ENCODE data around the gene HDAC9.

Gene HDAC9

GRCh38 chr7:18762189-18762588, 266.6 kb downstream of the HDAC9 start:
- ATAC-seq (ENCODE audit: insufficient read depth, low read depth) (no peak), DNase-seq (no peak)
- Histone ChIP-seq H3K27me3 (ENCODE audit: insufficient read depth, low read length, poor library complexity) (no peaks in the 10 kb centered on the region), H2AFZ (ENCODE audit: low read depth, low read length) (no peak overlapping the region), H4K20me1 (ENCODE audit: insufficient read depth, low read length) (no peaks in the 10 kb centered on the region), H3K36me3 (ENCODE audit: insufficient read depth, low read length) (no peaks in the 10 kb centered on the region), H3K9me3 (ENCODE audit: insufficient read depth, low read length, severe bottlenecking) (no peaks in the 10 kb centered on the region), H3K4me1 (ENCODE audit: insufficient read depth, low read length) (no peaks in the 10 kb centered on the region), H3K4me3 (ENCODE audit: low read depth in 1 of 2, low read length in 2 of 2) (no peak overlapping the region), H3K4me2 (ENCODE audit: insufficient read depth, low read length) (no peak overlapping the region), H3K27ac (ENCODE audit: low read length) (no peak overlapping the region), H3K79me2 (ENCODE audit: insufficient read depth, low read length) (no peaks in the 10 kb centered on the region), H3K9ac (ENCODE audit: low read depth, low read length) (no peak overlapping the region)
- TF ChIP-seq CTCF (IDR thresholded peaks at IDR 0.05; ENCODE audit: borderline replicate concordance, extremely low read depth, low read length, poor library complexity, severe bottlenecking) (no peak), EZH2 (IDR thresholded peaks at IDR 0.05; ENCODE audit: borderline replicate concordance, low read depth, low read length, severe bottlenecking) (no peak)

- H3K36me3 ChIP-seq (ENCODE audit: insufficient read depth, low read length), result no peaks in the 10 kb centered on the region
- ATAC-seq (ENCODE audit: insufficient read depth, low read depth) (no peak), DNase-seq (no peak)
- no peaks in the 10 kb centered on the region for H3K9me3 ChIP-seq (ENCODE audit: insufficient read depth, low read length, severe bottlenecking)
- no peaks in the 10 kb centered on the region for H3K79me2 ChIP-seq (ENCODE audit: insufficient read depth, low read length)
- no peak overlapping the region for H2AFZ ChIP-seq (ENCODE audit: low read depth, low read length)
- no peak overlapping the region for H3K27ac ChIP-seq (ENCODE audit: low read length)
- no peak overlapping the region for H3K9ac ChIP-seq (ENCODE audit: low read depth, low read length)
- no peak overlapping the region for H3K4me2 ChIP-seq (ENCODE audit: insufficient read depth, low read length)
- H3K4me1 ChIP-seq (ENCODE audit: insufficient read depth, low read length), result no peaks in the 10 kb centered on the region
- H3K27me3 ChIP-seq (ENCODE audit: insufficient read depth, low read length, poor library complexity), result no peaks in the 10 kb centered on the region
- H4K20me1 ChIP-seq (ENCODE audit: insufficient read depth, low read length), result no peaks in the 10 kb centered on the region
- TF ChIP-seq CTCF (IDR thresholded peaks at IDR 0.05; ENCODE audit: borderline replicate concordance, extremely low read depth, low read length, poor library complexity, severe bottlenecking), result no peak
- no peak for TF ChIP-seq EZH2 (IDR thresholded peaks at IDR 0.05; ENCODE audit: borderline replicate concordance, low read depth, low read length, severe bottlenecking)
- H3K4me3 ChIP-seq (ENCODE audit: low read depth in 1 of 2, low read length in 2 of 2), result no peak overlapping the region
Measured at GRCh38 chr7:18768256-18768655, 272.7 kb downstream of the HDAC9 start.

- Histone ChIP-seq H3K9me3 (ENCODE audit: insufficient read depth, low read length, severe bottlenecking) (no peaks in the 10 kb centered on the region), H2AFZ (ENCODE audit: low read depth, low read length) (no peak overlapping the region), H3K9ac (ENCODE audit: low read depth, low read length) (no peak overlapping the region), H3K36me3 (ENCODE audit: insufficient read depth, low read length) (no peaks in the 10 kb centered on the region), H3K79me2 (ENCODE audit: insufficient read depth, low read length) (no peaks in the 10 kb centered on the region), H3K27me3 (ENCODE audit: insufficient read depth, low read length, poor library complexity) (no peaks in the 10 kb centered on the region), H4K20me1 (ENCODE audit: insufficient read depth, low read length) (no peaks in the 10 kb centered on the region), H3K4me1 (ENCODE audit: insufficient read depth, low read length) (no peaks in the 10 kb centered on the region), H3K4me3 (ENCODE audit: low read depth in 1 of 2, low read length in 2 of 2) (no peak overlapping the region), H3K27ac (ENCODE audit: low read length) (no peak overlapping the region), H3K4me2 (ENCODE audit: insufficient read depth, low read length) (no peak overlapping the region)
- DNase-seq (no peak), ATAC-seq (ENCODE audit: insufficient read depth, low read depth) (no peak)
- no peak for TF ChIP-seq CTCF (IDR thresholded peaks at IDR 0.05; ENCODE audit: borderline replicate concordance, extremely low read depth, low read length, poor library complexity, severe bottlenecking)
- TF ChIP-seq EZH2 (IDR thresholded peaks at IDR 0.05; ENCODE audit: borderline replicate concordance, low read depth, low read length, severe bottlenecking), result no peak
Measured at GRCh38 chr7:18770154-18770811, 274.7 kb downstream of the HDAC9 start.

Data from DND-41 (cell line).